Activated B cell treated with CpG ODN at 0.5 μM for 24 hours (primary cell): ENCODE measurements around the gene MBIP. TPM values are rescaled to one million over a fixed set of nuclear protein-coding genes. Genes with fewer than 3 reads are reported as not detected.
"Not testable (repeated sequence)": the region's sequence is repeated elsewhere in the genome, so short reads cannot be mapped to it uniquely, and the experiment has no call there.

Experiments used
- ATAC-seq: fragments of 200-7000 bp; cut with Tn5 transposase; one replicate; pipeline ENCODE4 v1.10.0; 2021; ENCODE audit warnings: low read depth, mild to moderate bottlenecking, moderate library complexity
- CTCF ChIA-PET: fragments of 350-600 bp; sonication (Branson Sonifier 250); formaldehyde crosslinking; loops from one replicate; lab custom pipeline; 2021; ENCODE audit warnings: antibody characterized with exemption; lab: Charles Lee
- POLR2A ChIA-PET: fragments of 350-600 bp; sonication (Branson Sonifier 250); formaldehyde crosslinking; loops from one replicate; lab custom pipeline; 2021; ENCODE audit warnings: antibody characterized with exemption; lab: Charles Lee
- DNase-seq: peaks from one replicate; pipeline ENCODE4 v3.0.0; 2022
- H3K27ac Mint-ChIP-seq: one replicate; pipeline ENCODE4 v1.8.0; 2020; ENCODE audit warnings: mixed read lengths
- H3K27me3 Mint-ChIP-seq: one replicate; pipeline ENCODE4 v1.8.0; 2021; ENCODE audit warnings: mixed read lengths
- H3K36me3 Mint-ChIP-seq: one replicate; pipeline ENCODE4 v1.8.0; 2021; ENCODE audit warnings: low read depth, mixed read lengths
- H3K4me1 Mint-ChIP-seq: one replicate; pipeline ENCODE4 v1.8.0; 2021; ENCODE audit warnings: mixed read lengths
- H3K4me3 Mint-ChIP-seq: one replicate; pipeline ENCODE4 v1.8.0; 2020; ENCODE audit warnings: mild to moderate bottlenecking, mixed read lengths
- H3K9me3 Mint-ChIP-seq: one replicate; pipeline ENCODE4 v1.8.0; 2020; ENCODE audit warnings: mixed read lengths
- intact Hi-C: fragments of 100-400 bp; cut with micrococcal nuclease; formaldehyde crosslinking; loops from one replicate; pipeline ENCODE4 v1.15.1; 2024
- total RNA-seq: library from RNA; stranded (reverse); gene quantifications from 2 replicates; pipeline ENCODE4 v1.2.3, GENCODE V29; 2022
- TF ChIP-seq, protein P1 (sequence below): fragments of 200-600 bp; IDR thresholded peaks from one replicate; pipeline ENCODE4 v1.8.0; 2022; ENCODE audit warnings: antibody characterized with exemption, mild to moderate bottlenecking

Gene MBIP
- total RNA-seq, 1 donor from 2014 or later = 21.7 TPM

DNA sequence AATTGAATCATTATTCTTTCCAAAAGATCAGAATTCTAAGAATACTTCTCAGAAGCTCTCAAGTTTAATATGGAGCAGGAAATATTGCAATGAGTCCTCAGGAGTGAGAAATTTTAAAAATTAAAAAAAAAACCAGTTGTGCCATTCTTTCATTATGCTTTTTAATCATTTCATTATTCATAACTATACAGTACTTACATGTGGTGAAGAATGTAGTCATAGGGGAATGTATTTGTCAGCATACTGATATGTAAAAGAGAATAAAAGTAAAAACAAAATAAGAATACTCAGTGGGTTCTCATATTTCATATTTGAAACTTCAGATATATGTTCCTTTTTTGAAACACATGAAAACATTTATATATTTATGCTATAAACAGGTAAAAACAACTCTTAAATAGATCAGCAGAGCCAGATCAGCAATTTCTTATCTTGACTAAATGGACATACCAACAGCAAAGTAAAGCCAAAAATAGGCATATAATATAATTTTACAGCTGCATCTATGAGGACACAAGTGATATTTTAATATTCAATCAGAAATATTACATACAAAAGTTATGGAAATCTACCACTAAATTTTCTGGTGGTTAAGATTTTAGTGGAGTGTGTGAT lies 19.9 kb upstream of the MBIP start:
- POLR2A ChIA-PET = no interaction called here
- no peaks in the 10 kb centered on the region for H3K4me1 Mint-ChIP-seq
- no peaks in the 10 kb centered on the region for H3K9me3 Mint-ChIP-seq
- H3K36me3 Mint-ChIP-seq = no peaks in the 10 kb centered on the region
- CTCF ChIA-PET = no interaction called here
- intact Hi-C loops = no loop called here
- no peak for ATAC-seq
- no peak overlapping the region for H3K27ac Mint-ChIP-seq
- TF ChIP-seq, protein P1, sequence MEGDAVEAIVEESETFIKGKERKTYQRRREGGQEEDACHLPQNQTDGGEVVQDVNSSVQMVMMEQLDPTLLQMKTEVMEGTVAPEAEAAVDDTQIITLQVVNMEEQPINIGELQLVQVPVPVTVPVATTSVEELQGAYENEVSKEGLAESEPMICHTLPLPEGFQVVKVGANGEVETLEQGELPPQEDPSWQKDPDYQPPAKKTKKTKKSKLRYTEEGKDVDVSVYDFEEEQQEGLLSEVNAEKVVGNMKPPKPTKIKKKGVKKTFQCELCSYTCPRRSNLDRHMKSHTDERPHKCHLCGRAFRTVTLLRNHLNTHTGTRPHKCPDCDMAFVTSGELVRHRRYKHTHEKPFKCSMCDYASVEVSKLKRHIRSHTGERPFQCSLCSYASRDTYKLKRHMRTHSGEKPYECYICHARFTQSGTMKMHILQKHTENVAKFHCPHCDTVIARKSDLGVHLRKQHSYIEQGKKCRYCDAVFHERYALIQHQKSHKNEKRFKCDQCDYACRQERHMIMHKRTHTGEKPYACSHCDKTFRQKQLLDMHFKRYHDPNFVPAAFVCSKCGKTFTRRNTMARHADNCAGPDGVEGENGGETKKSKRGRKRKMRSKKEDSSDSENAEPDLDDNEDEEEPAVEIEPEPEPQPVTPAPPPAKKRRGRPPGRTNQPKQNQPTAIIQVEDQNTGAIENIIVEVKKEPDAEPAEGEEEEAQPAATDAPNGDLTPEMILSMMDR = no peak
- no peak overlapping the region for H3K4me3 Mint-ChIP-seq
- no peak for DNase-seq
- peaks cover 12% of the 10 kb centered on the region for H3K27me3 Mint-ChIP-seq

DNA sequence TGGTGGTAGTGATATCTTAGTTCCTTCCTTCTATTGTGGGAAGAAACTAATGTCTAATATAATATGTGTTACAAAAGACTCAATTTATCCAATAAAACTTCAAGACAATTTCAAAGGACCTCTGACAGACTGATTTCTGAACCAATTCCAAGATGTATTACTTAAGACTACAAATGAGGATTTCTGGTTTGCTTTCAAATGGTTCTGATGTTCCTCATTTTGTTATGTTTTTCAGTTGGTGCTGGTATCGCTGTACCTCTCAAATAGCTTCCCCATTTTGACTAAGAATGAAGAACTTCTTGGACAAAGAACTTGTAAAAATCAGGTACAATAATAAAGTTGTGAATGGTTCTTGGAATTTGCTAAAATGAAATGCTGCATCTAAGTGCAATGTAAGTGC lies 19.4 kb upstream of the MBIP start:
- ATAC-seq = no peak

DNA sequence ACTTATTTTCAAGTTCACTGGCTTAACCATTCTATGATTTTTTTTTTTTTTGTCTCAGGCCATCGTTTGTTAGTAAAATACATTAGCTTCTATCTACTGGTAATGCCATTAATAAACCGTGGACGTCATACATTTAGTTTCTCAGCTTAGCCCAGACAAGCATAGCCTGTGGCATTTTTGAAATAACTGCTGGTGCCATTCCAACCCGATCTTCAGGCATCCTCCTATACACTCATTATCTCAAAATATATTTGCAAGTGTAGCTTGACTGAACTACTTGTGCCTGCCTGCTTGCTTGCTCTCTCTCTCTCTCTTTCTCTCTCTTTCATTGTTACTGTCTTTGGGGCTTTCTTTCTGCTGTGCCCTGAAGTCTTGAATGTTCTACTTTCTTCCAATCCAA lies 12.7 kb upstream of the MBIP start:
- CTCF ChIA-PET = no interaction called here
- Mint-ChIP-seq H3K9me3 (no peaks in the 10 kb centered on the region), H3K4me3 (no peak overlapping the region), H3K4me1 (no peaks in the 10 kb centered on the region), H3K27me3 (peaks cover 8% of the 10 kb centered on the region), H3K27ac (no peak overlapping the region), H3K36me3 (no peaks in the 10 kb centered on the region)
- ATAC-seq (no peak), DNase-seq (no peak)
- intact Hi-C loops = no loop called here
- TF ChIP-seq, protein P1 = no peak
- POLR2A ChIA-PET = no interaction called here

More for the DNA sequence above, 19.4 kb upstream of the MBIP start:
- Mint-ChIP-seq H3K9me3 (no peaks in the 10 kb centered on the region), H3K4me3 (no peak overlapping the region), H3K27me3 (peaks cover 14% of the 10 kb centered on the region), H3K27ac (no peak overlapping the region), H3K36me3 (no peaks in the 10 kb centered on the region), H3K4me1 (no peaks in the 10 kb centered on the region)
- CTCF ChIA-PET = no interaction called here
- POLR2A ChIA-PET = no interaction called here
- DNase-seq = no peak
- intact Hi-C loops = no loop called here
- TF ChIP-seq, protein P1 = no peak

- H3K4me3 Mint-ChIP-seq, CTCF ChIA-PET, H3K36me3 Mint-ChIP-seq, H3K27ac Mint-ChIP-seq, H3K9me3 Mint-ChIP-seq, H3K4me1 Mint-ChIP-seq, POLR2A ChIA-PET, ATAC-seq, DNase-seq, intact Hi-C loops: not testable (repeated sequence)
- peaks cover 20% of the 10 kb centered on the region for H3K27me3 Mint-ChIP-seq
Measured at GRCh38 chr14:36327573-36327972, 7.1 kb upstream of the MBIP start.

- peaks cover 2% of the 10 kb centered on the region for H3K4me1 Mint-ChIP-seq
- no peak overlapping the region for H3K27ac Mint-ChIP-seq
- H3K27me3 Mint-ChIP-seq = peaks cover 14% of the 10 kb centered on the region
- TF ChIP-seq, protein P1 = no peak
- intact Hi-C loops = no loop called here
- ATAC-seq = no peak
- DNase-seq = no peak
- POLR2A ChIA-PET = no interaction called here
- no peak overlapping the region for H3K4me3 Mint-ChIP-seq
- peaks cover 4% of the 10 kb centered on the region for H3K9me3 Mint-ChIP-seq
- H3K36me3 Mint-ChIP-seq = no peaks in the 10 kb centered on the region
- CTCF ChIA-PET = no interaction called here
Measured at GRCh38 chr14:36325853-36326252, 5.4 kb upstream of the MBIP start.

- H3K4me3 Mint-ChIP-seq = no peak overlapping the region
- peaks cover 4% of the 10 kb centered on the region for H3K9me3 Mint-ChIP-seq
- no peak overlapping the region for H3K27ac Mint-ChIP-seq
- H3K4me1 Mint-ChIP-seq = peaks cover 10% of the 10 kb centered on the region
- POLR2A ChIA-PET = no interaction called here
- no peak for ATAC-seq
- intact Hi-C loops = loop anchor here (5.0 kb wide), 1 partner anchor 1863 kb away; the partner anchor contains the start of gene SPTSSA
- TF ChIP-seq, protein P1 = no peak
- CTCF ChIA-PET = no interaction called here
- DNase-seq = no peak
- H3K27me3 Mint-ChIP-seq = peaks cover 17% of the 10 kb centered on the region
- H3K36me3 Mint-ChIP-seq = peaks cover 6% of the 10 kb centered on the region
Measured at GRCh38 chr14:36324897-36325296, 4.5 kb upstream of the MBIP start.
